Left lobe of liver (tissue), 2 donors: Measurements from ENCODE around the gene XPO4. TPM values are rescaled to one million over a fixed set of nuclear protein-coding genes. Genes with fewer than 3 reads are reported as not detected.
"Not testable (repeated sequence)": the region's sequence is repeated elsewhere in the genome, so short reads cannot be mapped to it uniquely, and the experiment has no call there.

ENCODE experiments used
- ATAC-seq: fragments of 200-7000 bp; cut with Tn5 transposase; one replicate; pipeline ENCODE4 v1.9.1; 2020; ENCODE audit warnings: mild to moderate bottlenecking, moderate library complexity
- DNase-seq: peaks from one replicate; pipeline ENCODE4 v3.0.0-alpha.2; 2020; ENCODE audit warnings: low spot score
- total RNA-seq: library from RNA; stranded (reverse); gene quantifications from one replicate; pipeline ENCODE4 v1.2.1, GENCODE V29; 2021
- donor health status: DM: no; HTN: no; CAD: no; lungs with moderate emphysema.
- donor health status: DM: no; HTN: yes; CAD: no.

XPO4 gene
- total RNA-seq = 5.2 TPM

GRCh38 chr13:20902438-20903163, at the start of gene XPO4:
TSS of gene XPO4 (minus strand) at chr13:20902746. CDS start at chr13:20902738, 8 bp downstream.
- peak; percentile 82 for DNase-seq
- ATAC-seq = peak; percentile 91

DNA sequence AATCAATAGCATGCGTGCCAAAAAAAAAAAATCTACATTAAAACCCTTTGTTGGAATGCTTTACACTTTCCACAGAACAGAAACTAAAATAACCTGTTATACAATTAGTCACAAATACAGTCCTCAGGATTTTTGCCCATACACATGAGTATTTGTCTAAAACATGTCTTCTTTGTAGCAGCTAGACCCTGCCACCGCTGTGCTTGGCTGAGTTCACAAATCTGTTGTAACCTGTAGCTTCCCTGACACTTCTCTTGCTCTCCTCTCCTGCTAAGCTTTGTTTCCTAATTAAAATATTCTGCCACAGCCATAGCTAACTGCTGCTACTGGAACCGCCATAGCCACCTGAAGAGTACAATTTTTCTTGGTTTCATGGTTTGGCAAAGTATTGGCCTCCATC, 45.5 kb upstream of the XPO4 start:
- ATAC-seq = not testable (repeated sequence)

GRCh38 chr13:20945952-20946383, 43.4 kb upstream of the XPO4 start:
- no peak for ATAC-seq
- no peak for DNase-seq

More for the DNA sequence above, 45.5 kb upstream of the XPO4 start:
- not testable (repeated sequence) for DNase-seq

DNA sequence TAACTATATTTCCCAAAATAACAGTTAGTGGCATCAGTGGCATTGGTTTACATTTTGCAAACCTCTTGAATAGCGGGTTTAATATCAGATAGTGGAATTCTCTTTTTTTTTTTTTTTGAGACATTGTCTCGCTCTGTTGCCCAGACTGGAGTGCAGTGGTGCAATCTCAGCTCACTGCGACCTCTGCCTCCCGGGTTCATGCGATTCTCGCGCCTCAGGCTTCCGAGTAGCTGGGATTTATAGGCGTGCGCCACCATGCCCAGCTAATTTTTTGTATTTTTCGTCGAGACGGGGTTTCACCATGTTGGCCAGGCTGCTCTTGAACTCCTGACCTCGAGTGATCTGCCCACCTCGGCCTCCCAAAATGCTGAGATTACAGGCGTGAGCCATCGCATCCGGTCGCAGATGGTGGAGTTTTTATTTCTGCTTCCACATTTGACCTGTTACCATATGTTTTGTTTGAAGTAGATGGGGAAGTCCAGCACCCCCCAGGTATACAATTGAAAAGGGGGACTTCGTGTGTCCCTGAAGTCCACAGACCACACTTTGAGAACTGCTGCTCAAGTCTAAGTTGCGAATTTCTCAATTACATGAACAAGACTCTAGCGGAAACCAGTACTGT, 40.5 kb upstream of the XPO4 start:
- ATAC-seq (peak; percentile 27), DNase-seq (no peak)

DNA sequence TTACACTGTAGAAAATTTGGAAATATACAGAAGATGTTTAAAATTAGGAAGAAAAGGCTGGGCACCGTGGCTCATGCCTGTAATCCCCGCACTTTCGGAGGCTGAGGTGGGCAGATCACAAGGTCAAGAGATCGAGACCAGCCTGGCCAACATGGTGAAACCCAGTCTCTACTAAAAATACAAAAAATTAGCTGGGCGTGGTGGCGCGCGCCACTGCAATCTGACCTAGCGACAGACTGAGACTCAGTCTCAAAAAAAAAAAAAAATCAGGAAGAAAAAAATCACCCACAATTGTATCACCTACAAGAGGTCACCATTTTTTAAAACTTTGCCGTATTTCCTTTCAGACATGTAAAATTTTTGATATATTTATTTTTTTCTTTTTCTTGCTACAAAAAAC, 38.0 kb upstream of the XPO4 start:
- not testable (repeated sequence) for ATAC-seq

GRCh38 chr13:20940083-20940482, 37.5 kb upstream of the XPO4 start:
- ATAC-seq = no peak
- no peak for DNase-seq

More for the DNA sequence above, 38.0 kb upstream of the XPO4 start:
- DNase-seq = not testable (repeated sequence)

GRCh38 chr13:20939662-20940061, 37.1 kb upstream of the XPO4 start:
- ATAC-seq = no peak
- no peak for DNase-seq

GRCh38 chr13:20938302-20938701, 35.8 kb upstream of the XPO4 start:
- ATAC-seq (no peak), DNase-seq (no peak)

DNA sequence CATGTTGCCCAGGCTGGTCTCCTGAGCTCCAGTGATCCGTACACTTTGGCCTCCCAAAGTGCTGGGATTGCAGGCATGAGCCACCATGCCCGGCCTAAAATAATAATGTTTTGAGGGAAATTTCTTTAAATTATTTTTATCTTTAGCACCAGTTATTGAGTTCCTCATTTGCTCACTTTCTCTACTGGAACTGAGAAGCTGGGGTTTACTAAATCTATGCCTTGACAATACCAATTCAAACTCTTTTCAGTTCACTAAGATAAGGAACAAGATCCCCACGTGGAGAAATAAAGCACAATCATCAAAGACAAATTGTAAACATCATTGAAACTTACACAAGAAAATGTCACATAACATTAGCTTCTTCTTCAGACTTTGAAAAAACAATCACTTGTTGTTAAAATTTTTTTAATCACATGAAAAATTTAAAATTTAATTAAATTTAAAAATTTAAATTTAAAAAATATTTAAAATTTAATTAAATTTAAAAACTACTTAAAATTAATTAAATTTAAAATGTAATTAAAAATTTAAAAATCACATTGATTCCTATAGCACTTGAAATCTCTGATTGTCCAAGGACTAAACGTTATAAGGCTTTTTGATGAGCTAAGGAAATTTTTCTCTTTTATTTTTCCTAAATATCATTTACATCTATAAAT, 25.2 kb upstream of the XPO4 start:
- DNase-seq (no peak), ATAC-seq (no peak)

DNA sequence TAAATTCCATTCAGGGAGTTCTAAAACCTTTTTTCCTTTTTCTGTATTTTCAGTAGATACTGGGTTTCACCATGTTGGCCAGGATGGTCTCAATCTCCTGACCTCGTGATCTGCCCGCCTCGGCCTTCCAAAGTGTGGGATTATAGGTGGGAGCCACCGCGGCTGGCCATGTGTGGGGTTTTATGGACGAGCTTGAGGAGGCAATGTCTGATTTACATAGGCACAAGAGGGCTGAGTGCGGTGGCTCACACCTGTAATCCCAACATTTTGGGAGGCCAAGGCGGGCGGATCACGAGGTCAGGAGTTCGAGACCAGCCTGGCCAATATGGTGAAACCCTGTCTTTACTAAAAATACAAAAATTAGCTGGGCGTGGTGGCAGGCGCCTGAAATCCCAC, 22.8 kb upstream of the XPO4 start:
- not testable (repeated sequence) for DNase-seq, ATAC-seq

DNA sequence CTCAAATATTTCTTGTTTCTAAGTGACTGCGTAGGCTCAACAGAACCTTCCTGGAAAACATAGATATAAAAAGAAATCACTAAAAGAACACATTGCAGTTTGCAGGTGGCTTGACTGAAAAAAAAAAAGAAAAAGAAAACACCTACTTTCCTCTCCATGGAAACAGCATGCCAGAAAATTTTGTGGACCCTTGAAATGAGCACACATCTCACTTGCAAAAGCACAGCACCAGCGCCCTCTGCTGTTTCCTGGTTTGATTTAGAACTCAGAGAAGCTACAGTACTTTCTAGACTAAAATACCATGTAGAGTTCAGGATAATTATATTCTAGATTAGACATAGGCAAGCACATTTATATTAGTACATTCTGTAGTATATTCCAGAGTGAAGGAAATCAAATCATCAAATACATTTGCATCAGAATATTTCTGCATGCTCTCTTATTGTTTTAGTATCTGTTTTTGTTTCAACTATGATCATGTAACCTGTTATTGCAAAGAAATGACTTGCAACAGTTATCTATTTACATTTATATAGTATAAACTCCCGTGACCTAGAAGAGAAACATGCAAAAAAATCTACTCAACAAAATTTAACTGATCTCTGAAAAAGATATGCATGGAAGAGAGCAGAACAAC, 22.3 kb upstream of the XPO4 start:
- ATAC-seq (peak; percentile 81), DNase-seq (peak; percentile 61)

- ATAC-seq = no peak
These were observed 20.7 kb upstream of the XPO4 start for GRCh38 chr13:20923272-20923671.

GRCh38 chr13:20921572-20921971, 19.0 kb upstream of the XPO4 start:
- ATAC-seq (no peak), DNase-seq (peak; percentile 21)

More at GRCh38 chr13:20923272-20923671, 20.7 kb upstream of the XPO4 start:
- peak; percentile 24 for DNase-seq

- DNase-seq = peak; percentile 12
- ATAC-seq = not testable (repeated sequence)
These were observed 13.1 kb upstream of the XPO4 start for GRCh38 chr13:20915676-20916075.

- ATAC-seq = no peak
- DNase-seq = no peak
These were observed 8.5 kb upstream of the XPO4 start for GRCh38 chr13:20911037-20911436.

- ATAC-seq (no peak), DNase-seq (no peak)
These were observed 6.4 kb upstream of the XPO4 start for GRCh38 chr13:20908714-20909497.

- ATAC-seq = no peak
- no peak for DNase-seq
These were observed 2.4 kb upstream of the XPO4 start for GRCh38 chr13:20904908-20905307.

DNA sequence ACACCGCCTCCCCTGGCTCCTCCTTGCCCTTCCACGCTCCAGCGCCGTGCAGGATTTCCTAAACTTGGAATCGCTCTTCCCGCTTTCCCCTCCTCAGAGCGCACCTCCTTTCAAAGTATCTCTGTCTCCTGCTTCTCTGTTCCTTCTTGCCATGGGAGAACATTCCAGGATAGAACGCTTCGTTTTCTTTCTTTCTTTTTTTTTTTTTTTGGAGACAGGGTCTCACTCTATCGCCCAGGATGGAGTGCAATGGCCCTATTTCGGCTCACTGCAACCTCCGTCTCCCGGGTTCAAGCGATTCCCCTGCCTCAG, 574 bp upstream of the XPO4 start:
- no peak for DNase-seq

GRCh38 chr13:20901668-20902437, 693 bp downstream of the XPO4 start:
- ATAC-seq (peak; percentile 71), DNase-seq (peak; percentile 52)

More for the DNA sequence above, 574 bp upstream of the XPO4 start:
- ATAC-seq = no peak

- no peak for ATAC-seq
These were observed 8.3 kb downstream of the XPO4 start for GRCh38 chr13:20894245-20894644.

More at GRCh38 chr13:20894245-20894644, 8.3 kb downstream of the XPO4 start:
- DNase-seq = no peak
